ENCODE measurements around the gene TRPM2. TPM values are rescaled to one million over a fixed set of nuclear protein-coding genes. Genes with fewer than 3 reads are reported as not detected.

TRPM2 gene
- total and polyA plus RNA-seq, 7 experiments from 2014 or later = 1.2 to 29.6 (median 2.0) TPM

GRCh38 chr21:44483288-44484237 is 130.1 kb downstream of the TRPM2 start:
- no peaks in the 10 kb centered on the region for H3K36me3 ChIP-seq (ENCODE audit: control insufficient read depth in 2 of 3, insufficient read depth in 3 of 3, low read length in 3 of 3)
- H3K4me1 ChIP-seq (ENCODE audit: control insufficient read depth in 2 of 2, insufficient read depth in 2 of 2, low read length in 2 of 2) = peaks cover 0 to 8% of the 10 kb centered on the region in 2 donors
- ChIA-PET CTCF (interaction anchor here (1.1 kb wide), 1 partner anchor 27 kb away, joined by 3 read pairs; no protein-coding TSS in a partner anchor), POLR2A (no interaction called here)
- Mint-ChIP-seq H3K4me1 (peaks cover 8 to 21% (median 15%) of the 10 kb centered on the region in 7 donors), H3K36me3 (no peaks in the 10 kb centered on the region), H3K9me3 (peaks cover 0 to 3% (median 0%) of the 10 kb centered on the region in 11 donors), H3K27me3 (peaks cover 0 to 4% (median 0%) of the 10 kb centered on the region in 5 donors), H3K4me3 (no peak overlapping the region), H3K27ac (peak overlapping the region in 1 of 9 donors; percentile 55)
- no peak overlapping the region for H3K4me3 ChIP-seq (ENCODE audit: low read length)
- intact Hi-C loops (cut with micrococcal nuclease) = loop anchor here in 1 of 2 donors (10.0 kb wide), 1 partner anchor 159 kb away; no protein-coding TSS in a partner anchor
- ATAC-seq (no peak), DNase-seq (no peak)
- H3K27ac ChIP-seq (ENCODE audit: low read depth, low read length) = no peak overlapping the region
- H3K9me3 ChIP-seq (ENCODE audit: control insufficient read depth in 2 of 3, low read length in 3 of 3) = no peaks in the 10 kb centered on the region
- no peaks in the 10 kb centered on the region for H3K27me3 ChIP-seq (ENCODE audit: control insufficient read depth in 2 of 2, insufficient read depth in 2 of 2, low read length in 2 of 2)

DNA sequence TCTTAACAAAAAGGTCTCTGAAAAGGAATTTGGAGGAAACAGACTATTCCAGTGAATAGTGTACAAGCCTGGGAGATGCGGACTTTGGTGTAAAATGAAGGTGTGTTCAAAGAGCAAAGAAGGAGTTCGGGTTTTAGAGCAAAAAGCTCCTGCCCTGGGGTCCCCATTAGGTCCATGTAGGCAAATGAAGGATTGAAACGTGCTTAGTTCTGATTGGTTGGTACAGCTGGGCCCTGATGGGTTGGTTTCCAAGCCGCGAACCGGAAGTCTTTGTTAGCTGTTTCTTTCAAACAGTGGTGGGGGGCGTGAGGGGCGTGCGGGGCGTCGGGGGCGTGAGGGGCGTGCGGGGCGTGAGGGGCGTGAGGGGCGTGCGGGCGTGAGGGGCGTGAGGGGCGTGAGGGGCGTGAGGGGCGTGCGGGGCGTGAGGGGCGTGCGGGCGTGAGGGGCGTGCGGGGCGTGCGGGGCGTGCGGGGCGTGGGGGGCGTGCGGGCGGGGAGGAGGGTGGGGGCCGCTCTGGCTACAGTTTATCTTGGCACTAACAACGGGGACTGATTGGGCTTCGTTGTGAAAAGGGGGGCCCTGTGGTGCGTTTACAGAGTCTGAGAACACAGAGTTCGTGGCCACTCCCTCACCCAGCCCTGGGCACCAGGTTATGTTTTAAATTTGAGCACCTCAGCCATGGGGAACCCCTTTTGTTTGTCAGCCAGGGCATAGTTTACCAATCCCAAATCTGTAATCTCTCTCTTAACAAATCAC is 131.3 kb downstream of the TRPM2 start:
- CTCF ChIA-PET = interaction anchor here (1.1 kb wide), 1 partner anchor 26 kb away, joined by 3 read pairs; no protein-coding TSS in a partner anchor
- POLR2A ChIA-PET = no interaction called here
- peak overlapping the region in 3 of 9 donors; percentile 34 to 55 (median 36) for H3K27ac Mint-ChIP-seq

DNA sequence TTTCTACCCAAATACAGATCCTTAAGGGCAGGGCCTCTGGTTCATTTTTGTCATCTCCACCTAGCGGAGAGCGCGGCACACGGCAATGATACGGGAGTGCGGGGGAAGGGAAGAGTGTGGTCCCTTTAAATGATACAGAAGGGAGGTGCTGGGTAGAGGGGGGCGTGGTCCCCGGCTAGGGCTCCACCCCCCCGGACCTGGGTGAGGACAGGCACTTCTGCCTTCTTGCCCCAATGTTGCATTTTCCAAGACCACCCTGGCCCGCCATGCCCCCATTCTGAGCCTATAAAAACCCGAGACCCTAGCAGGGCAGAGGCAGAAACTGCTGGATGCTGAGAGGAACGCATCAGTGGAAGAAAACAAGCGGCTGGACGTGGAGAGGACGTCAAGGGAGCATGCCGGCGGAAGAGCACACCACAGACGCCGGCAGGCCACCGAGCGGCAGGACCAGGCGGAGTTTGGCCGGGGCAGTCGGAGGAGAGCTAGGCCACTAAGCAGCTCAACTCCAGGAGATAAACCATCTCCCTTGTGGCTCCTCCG is 131.9 kb downstream of the TRPM2 start:
- POLR2A ChIA-PET = no interaction called here
- H3K27me3 Mint-ChIP-seq = peaks cover 0 to 7% (median 4%) of the 10 kb centered on the region in 5 donors
- H3K9me3 Mint-ChIP-seq = peaks cover 0 to 3% (median 0%) of the 10 kb centered on the region in 11 donors
- Histone ChIP-seq H3K4me3 (ENCODE audit: low read length) (no peak overlapping the region), H3K9me3 (ENCODE audit: control insufficient read depth in 2 of 3, low read length in 3 of 3) (no peaks in the 10 kb centered on the region), H3K27me3 (ENCODE audit: control insufficient read depth in 2 of 2, insufficient read depth in 2 of 2, low read length in 2 of 2) (no peaks in the 10 kb centered on the region), H3K27ac (ENCODE audit: low read depth, low read length) (peak overlapping the region; percentile 42), H3K36me3 (ENCODE audit: control insufficient read depth in 2 of 3, insufficient read depth in 3 of 3, low read length in 3 of 3) (no peaks in the 10 kb centered on the region), H3K4me1 (ENCODE audit: control insufficient read depth in 2 of 2, insufficient read depth in 2 of 2, low read length in 2 of 2) (peaks cover 0 to 8% of the 10 kb centered on the region in 2 donors)
- ATAC-seq (peak; percentile 68), DNase-seq (peak in 6 of 9 donors; percentile 31 to 69 (median 50))
- H3K4me3 Mint-ChIP-seq = peak overlapping the region; percentile 33 to 88 (median 73)
- intact Hi-C loops (cut with micrococcal nuclease) = loop anchor here in 1 of 2 donors (10.0 kb wide), 1 partner anchor 161 kb away; no protein-coding TSS in a partner anchor
- no peaks in the 10 kb centered on the region for H3K36me3 Mint-ChIP-seq
- peak overlapping the region in 5 of 9 donors; percentile 34 to 75 (median 54) for H3K27ac Mint-ChIP-seq
- peaks cover 5 to 19% (median 15%) of the 10 kb centered on the region in 7 donors for H3K4me1 Mint-ChIP-seq
- CTCF ChIA-PET = interaction anchor here (1.1 kb wide), 1 partner anchor 25 kb away, joined by 4 read pairs; no protein-coding TSS in a partner anchor

More for the DNA sequence above, 131.3 kb downstream of the TRPM2 start:
- H3K9me3 Mint-ChIP-seq = peaks cover 0 to 3% (median 0%) of the 10 kb centered on the region in 11 donors
- Histone ChIP-seq H3K27ac (ENCODE audit: low read depth, low read length) (no peak overlapping the region), H3K4me3 (ENCODE audit: low read length) (no peak overlapping the region), H3K4me1 (ENCODE audit: control insufficient read depth in 2 of 2, insufficient read depth in 2 of 2, low read length in 2 of 2) (peaks cover 0 to 8% of the 10 kb centered on the region in 2 donors), H3K27me3 (ENCODE audit: control insufficient read depth in 2 of 2, insufficient read depth in 2 of 2, low read length in 2 of 2) (no peaks in the 10 kb centered on the region), H3K9me3 (ENCODE audit: control insufficient read depth in 2 of 3, low read length in 3 of 3) (no peaks in the 10 kb centered on the region), H3K36me3 (ENCODE audit: control insufficient read depth in 2 of 3, insufficient read depth in 3 of 3, low read length in 3 of 3) (no peaks in the 10 kb centered on the region)
- no peaks in the 10 kb centered on the region for H3K36me3 Mint-ChIP-seq
- DNase-seq (no peak), ATAC-seq (no peak)
- H3K4me1 Mint-ChIP-seq = peaks cover 5 to 19% (median 15%) of the 10 kb centered on the region in 7 donors
- H3K27me3 Mint-ChIP-seq = peaks cover 0 to 7% (median 4%) of the 10 kb centered on the region in 5 donors
- intact Hi-C loops (cut with micrococcal nuclease) = loop anchor here in 1 of 2 donors (10.0 kb wide), 1 partner anchor 160 kb away; no protein-coding TSS in a partner anchor
- H3K4me3 Mint-ChIP-seq = peak overlapping the region in 8 of 10 donors; percentile 37 to 88 (median 78)

DNA sequence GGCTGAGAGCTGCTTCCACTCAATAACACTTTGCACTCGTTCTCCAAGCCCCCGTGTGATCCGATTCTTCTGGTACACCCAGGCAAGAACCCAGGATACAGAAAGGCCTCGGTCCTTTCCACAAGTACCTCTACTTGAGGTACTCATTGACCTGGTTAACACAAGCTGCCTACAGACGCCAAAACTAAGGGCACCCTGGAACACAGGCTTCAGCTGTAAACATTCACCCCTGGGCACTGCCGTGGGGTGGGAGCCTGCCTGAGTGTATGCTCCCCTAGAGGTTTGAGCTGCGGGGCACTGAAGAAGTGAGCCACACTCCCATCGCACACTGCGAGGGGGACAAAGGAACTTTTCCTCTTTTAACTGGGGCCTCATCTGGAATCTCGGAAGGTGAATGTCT is 132.4 kb downstream of the TRPM2 start:
- ChIA-PET CTCF (interaction anchor here (1.1 kb wide), 1 partner anchor 25 kb away, joined by 4 read pairs; no protein-coding TSS in a partner anchor), POLR2A (no interaction called here)
- H3K27ac Mint-ChIP-seq = peak overlapping the region in 7 of 9 donors; percentile 15 to 85 (median 36)
- no peaks in the 10 kb centered on the region for H3K9me3 ChIP-seq (ENCODE audit: control insufficient read depth in 2 of 3, low read length in 3 of 3)
- H3K4me3 ChIP-seq (ENCODE audit: low read length) = no peak overlapping the region
- H3K36me3 ChIP-seq (ENCODE audit: control insufficient read depth in 2 of 3, insufficient read depth in 3 of 3, low read length in 3 of 3) = no peaks in the 10 kb centered on the region
- peak overlapping the region; percentile 12 to 88 (median 73) for H3K4me3 Mint-ChIP-seq
- H3K4me1 Mint-ChIP-seq = peaks cover 5 to 19% (median 15%) of the 10 kb centered on the region in 7 donors
- DNase-seq = peak in 3 of 9 donors; percentile 14 to 38 (median 24)
- H3K9me3 Mint-ChIP-seq = peaks cover 0 to 3% (median 0%) of the 10 kb centered on the region in 11 donors
- H3K27ac ChIP-seq (ENCODE audit: low read depth, low read length) = peak overlapping the region; percentile 42
- no peak for ATAC-seq
- intact Hi-C loops (cut with micrococcal nuclease) = loop anchor here in 1 of 2 donors (10.0 kb wide), 1 partner anchor 161 kb away; no protein-coding TSS in a partner anchor
- H3K4me1 ChIP-seq (ENCODE audit: control insufficient read depth in 2 of 2, insufficient read depth in 2 of 2, low read length in 2 of 2) = peaks cover 0 to 8% of the 10 kb centered on the region in 2 donors
- no peaks in the 10 kb centered on the region for H3K36me3 Mint-ChIP-seq
- peaks cover 0 to 7% (median 4%) of the 10 kb centered on the region in 5 donors for H3K27me3 Mint-ChIP-seq
- H3K27me3 ChIP-seq (ENCODE audit: control insufficient read depth in 2 of 2, insufficient read depth in 2 of 2, low read length in 2 of 2) = no peaks in the 10 kb centered on the region

GRCh38 chr21:44486302-44486701 is 132.9 kb downstream of the TRPM2 start:
- intact Hi-C loops (cut with micrococcal nuclease) = loop anchor here in 1 of 2 donors (10.0 kb wide), 1 partner anchor 162 kb away; no protein-coding TSS in a partner anchor
- ChIA-PET POLR2A (no interaction called here), CTCF (interaction anchor here (1.1 kb wide), 1 partner anchor 24 kb away, joined by 4 read pairs; no protein-coding TSS in a partner anchor)
- Mint-ChIP-seq H3K4me1 (peaks cover 5 to 19% (median 15%) of the 10 kb centered on the region in 7 donors), H3K4me3 (peak overlapping the region in 9 of 10 donors; percentile 38 to 88 (median 77)), H3K9me3 (peaks cover 0 to 3% (median 0%) of the 10 kb centered on the region in 11 donors), H3K27ac (peak overlapping the region in 6 of 9 donors; percentile 15 to 85 (median 30)), H3K36me3 (no peaks in the 10 kb centered on the region), H3K27me3 (peaks cover 0 to 7% (median 4%) of the 10 kb centered on the region in 5 donors)
- ATAC-seq (no peak), DNase-seq (no peak)
- no peak overlapping the region for H3K4me3 ChIP-seq (ENCODE audit: low read length)
- H3K4me1 ChIP-seq (ENCODE audit: control insufficient read depth in 2 of 2, insufficient read depth in 2 of 2, low read length in 2 of 2) = peaks cover 0 to 8% of the 10 kb centered on the region in 2 donors
- no peaks in the 10 kb centered on the region for H3K36me3 ChIP-seq (ENCODE audit: control insufficient read depth in 2 of 3, insufficient read depth in 3 of 3, low read length in 3 of 3)
- H3K27ac ChIP-seq (ENCODE audit: low read depth, low read length) = no peak overlapping the region
- H3K9me3 ChIP-seq (ENCODE audit: control insufficient read depth in 2 of 3, low read length in 3 of 3) = no peaks in the 10 kb centered on the region
- H3K27me3 ChIP-seq (ENCODE audit: control insufficient read depth in 2 of 2, insufficient read depth in 2 of 2, low read length in 2 of 2) = no peaks in the 10 kb centered on the region
